Endothelial cell of umbilical vein (primary cell): ENCODE data around the gene BNIP5.
"Not testable (repeated sequence)": the region's sequence is repeated elsewhere in the genome, so short reads cannot be mapped to it uniquely, and the experiment has no call there.

Experiments used
- CTCF ChIP-seq, 2 donors: IDR thresholded peaks; 1 replicate in 1 of 2; 2 replicates in 1 of 2; pipeline ENCODE4 v1.5.1; 2011; ENCODE audit warnings: low read length in 2 of 2, mild to moderate bottlenecking in 2 of 2, moderate library complexity in 2 of 2, control low read depth in 1 of 2, inconsistent platforms in 1 of 2, low read depth in 1 of 2; ENCODE audit not compliant: insufficient read depth in 1 of 2; ENCODE audit errors: extremely low read depth in 1 of 2
- EZH2 ChIP-seq: IDR thresholded peaks from 2 replicates; pipeline ENCODE4 v1.6.1; 2012; ENCODE audit warnings: borderline replicate concordance, low read depth, mild to moderate bottlenecking, moderate library complexity, low read length, inconsistent platforms; ENCODE audit not compliant: severe bottlenecking
- GATA2 ChIP-seq: IDR thresholded peaks from 2 replicates; pipeline ENCODE4 v1.7.0; 2011; ENCODE audit warnings: low read depth, mild to moderate bottlenecking, moderate library complexity, mixed read lengths, low read length; ENCODE audit not compliant: insufficient read length, insufficient read depth
- JUN ChIP-seq: IDR thresholded peaks from 2 replicates; pipeline ENCODE4 v1.6.1; 2011; ENCODE audit warnings: borderline replicate concordance, low read depth; ENCODE audit not compliant: insufficient read length, insufficient read depth
- MAX ChIP-seq: IDR thresholded peaks from 2 replicates; pipeline ENCODE4 v1.6.1; 2011; ENCODE audit not compliant: insufficient read depth, insufficient read length
- POLR2A ChIP-seq: IDR thresholded peaks from 2 replicates; pipeline ENCODE4 v1.6.1; 2012; ENCODE audit warnings: low read depth, mild to moderate bottlenecking, control low read depth, low read length
- POLR2AphosphoS5 ChIP-seq: IDR thresholded peaks from 2 replicates; pipeline ENCODE4 v1.6.1; 2012; ENCODE audit warnings: low read depth, mild to moderate bottlenecking, control low read depth, low read length, moderate library complexity; ENCODE audit not compliant: insufficient read depth

GRCh38 chr6:36363371-36363752 lies 26.7 kb upstream of the BNIP5 start:
- TF ChIP-seq EZH2; CTCF (IDR thresholded peaks at IDR 0.05; ENCODE audit: extremely low read depth in 1 of 2, insufficient read depth in 1 of 2, low read depth in 1 of 2, low read length in 2 of 2); POLR2A; GATA2; JUN; POLR2AphosphoS5; MAX: not testable (repeated sequence)
